HG02678 (cell line): ENCODE measurements around the gene DNAJB6.

Source experiments
- ATAC-seq: cut with Tn5 transposase; IDR thresholded peaks from one replicate; pipeline ENCODE4 v1.9.1; 2021; ENCODE audit warnings: mild to moderate bottlenecking, moderate library complexity; ENCODE audit not compliant: unreplicated experiment

The DNAJB6 gene

GRCh38 chr7:157462419-157462771 is 125.6 kb downstream of the DNAJB6 start:
- no peak for ATAC-seq

DNA sequence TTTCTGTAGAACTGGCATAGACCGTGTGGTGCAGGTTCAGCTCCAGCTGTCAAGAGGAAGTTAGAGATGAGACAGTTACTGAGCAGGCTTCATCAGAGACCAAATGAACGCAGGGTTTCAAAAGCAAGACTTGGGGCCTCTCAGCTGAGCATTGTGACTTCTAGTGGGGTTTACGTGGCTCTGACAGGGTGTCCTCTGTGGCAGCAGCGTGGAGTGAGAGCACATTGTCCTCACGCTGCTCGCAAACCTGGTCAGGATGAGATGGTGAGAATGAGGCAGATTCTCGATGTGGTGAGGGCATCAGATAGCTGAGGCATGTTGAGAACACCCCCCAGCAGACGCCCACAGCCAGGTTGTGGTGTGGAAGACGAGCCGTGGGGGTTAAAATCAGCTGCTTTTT is 126.0 kb downstream of the DNAJB6 start:
- ATAC-seq, result no peak

DNA sequence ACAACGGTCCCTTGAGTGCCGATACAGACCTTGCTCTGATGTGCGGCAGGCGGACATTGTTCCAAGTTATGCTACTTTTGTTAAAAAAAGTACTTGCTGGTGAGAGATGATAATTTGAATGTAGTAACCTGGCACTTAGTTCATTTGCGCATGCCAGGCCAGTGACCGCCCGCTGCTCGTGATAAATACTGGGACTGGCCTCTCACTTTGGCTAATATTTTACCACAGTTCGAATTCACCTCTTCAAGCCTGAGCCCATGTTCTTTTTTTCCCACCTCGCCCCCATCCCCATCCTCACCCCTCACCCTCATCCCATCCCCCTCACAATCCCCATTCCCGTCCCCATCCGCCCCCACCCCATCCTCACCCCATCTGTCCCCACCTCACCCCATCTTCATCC is 126.4 kb downstream of the DNAJB6 start:
- no peak for ATAC-seq

DNA sequence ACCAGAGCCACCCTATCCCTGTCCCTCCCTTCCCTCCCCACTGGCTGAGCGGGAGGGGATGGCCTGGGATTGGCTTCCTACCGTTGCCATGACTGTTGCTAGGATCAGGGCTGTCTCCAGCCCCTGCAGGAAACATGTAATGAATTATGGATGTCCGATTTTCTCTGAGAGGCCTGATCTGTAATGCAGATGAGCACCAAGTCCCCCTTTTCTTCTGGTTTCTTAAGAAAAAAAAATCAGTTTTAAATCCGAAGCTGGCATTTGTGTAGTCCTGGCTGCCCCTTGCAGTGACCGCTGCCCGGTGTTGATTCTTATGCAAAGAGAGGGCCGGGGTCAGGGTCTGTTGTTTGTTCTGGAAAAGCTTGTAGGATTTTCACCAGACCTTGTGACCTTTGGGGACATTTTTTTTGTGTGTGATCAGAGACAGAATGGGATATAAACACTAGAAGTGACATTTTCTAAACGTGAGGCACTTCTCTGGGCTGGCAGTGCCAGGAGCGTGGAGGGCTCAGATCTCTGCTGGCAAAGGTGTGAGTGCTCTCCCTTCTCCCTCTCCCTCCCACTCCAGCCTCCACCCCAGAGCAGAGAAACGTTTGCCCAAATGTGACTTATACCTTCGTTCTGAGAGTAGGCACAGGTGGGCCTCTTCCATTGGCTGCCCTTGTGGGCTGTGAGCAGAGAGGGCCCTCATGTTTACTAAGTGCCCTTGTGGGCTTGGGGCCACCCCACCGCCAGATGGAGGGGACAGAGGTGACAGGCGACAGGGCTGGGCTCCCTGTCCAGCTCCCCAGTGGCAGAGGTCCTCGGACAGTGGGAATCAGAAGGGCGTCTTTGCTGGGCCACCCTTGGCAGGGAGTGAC is 127.5 kb downstream of the DNAJB6 start:
- no peak for ATAC-seq

DNA sequence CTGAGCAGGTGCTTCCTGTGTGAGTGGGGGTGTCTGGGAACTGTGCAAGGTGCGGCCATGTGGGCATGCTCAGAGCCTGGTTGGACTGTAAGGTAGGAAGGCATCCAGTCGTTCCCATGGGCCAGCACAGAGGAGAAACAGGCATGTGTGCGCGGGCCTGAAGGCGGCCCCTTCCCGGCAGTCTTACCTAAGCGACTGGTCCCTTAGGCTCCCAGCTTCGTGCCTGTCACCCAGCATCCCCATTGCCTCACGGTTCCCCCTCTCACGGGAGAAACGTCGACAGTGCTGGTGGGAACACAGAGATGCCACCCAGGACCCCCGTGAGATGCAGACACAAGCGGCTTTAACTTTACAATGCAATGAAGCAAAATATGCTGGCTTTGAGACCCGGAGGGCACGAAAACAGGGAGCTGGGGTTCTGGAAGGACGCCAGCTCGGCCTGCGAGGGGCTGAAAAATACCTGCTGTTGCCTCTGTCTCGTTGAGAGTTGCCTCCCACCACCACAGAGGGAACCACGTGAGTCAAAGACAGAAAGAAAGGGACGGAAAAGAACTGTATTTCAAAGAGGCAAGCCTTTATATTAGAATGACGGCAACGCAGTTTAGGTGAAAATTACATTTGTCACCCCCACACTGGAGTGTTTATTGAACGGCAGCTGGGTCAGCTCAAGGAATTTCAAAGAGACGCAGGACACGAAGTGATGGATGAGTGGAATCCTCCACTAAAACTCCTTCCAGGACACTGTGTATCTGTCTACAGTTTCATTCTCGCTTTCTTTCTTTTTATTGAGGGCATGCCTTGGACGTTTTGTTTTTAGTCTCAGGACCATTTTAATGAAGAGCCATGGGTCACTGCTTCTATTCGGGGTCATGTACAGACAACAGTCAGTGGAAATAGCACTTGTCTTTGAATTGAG is 128.4 kb downstream of the DNAJB6 start:
- ATAC-seq, result no peak

DNA sequence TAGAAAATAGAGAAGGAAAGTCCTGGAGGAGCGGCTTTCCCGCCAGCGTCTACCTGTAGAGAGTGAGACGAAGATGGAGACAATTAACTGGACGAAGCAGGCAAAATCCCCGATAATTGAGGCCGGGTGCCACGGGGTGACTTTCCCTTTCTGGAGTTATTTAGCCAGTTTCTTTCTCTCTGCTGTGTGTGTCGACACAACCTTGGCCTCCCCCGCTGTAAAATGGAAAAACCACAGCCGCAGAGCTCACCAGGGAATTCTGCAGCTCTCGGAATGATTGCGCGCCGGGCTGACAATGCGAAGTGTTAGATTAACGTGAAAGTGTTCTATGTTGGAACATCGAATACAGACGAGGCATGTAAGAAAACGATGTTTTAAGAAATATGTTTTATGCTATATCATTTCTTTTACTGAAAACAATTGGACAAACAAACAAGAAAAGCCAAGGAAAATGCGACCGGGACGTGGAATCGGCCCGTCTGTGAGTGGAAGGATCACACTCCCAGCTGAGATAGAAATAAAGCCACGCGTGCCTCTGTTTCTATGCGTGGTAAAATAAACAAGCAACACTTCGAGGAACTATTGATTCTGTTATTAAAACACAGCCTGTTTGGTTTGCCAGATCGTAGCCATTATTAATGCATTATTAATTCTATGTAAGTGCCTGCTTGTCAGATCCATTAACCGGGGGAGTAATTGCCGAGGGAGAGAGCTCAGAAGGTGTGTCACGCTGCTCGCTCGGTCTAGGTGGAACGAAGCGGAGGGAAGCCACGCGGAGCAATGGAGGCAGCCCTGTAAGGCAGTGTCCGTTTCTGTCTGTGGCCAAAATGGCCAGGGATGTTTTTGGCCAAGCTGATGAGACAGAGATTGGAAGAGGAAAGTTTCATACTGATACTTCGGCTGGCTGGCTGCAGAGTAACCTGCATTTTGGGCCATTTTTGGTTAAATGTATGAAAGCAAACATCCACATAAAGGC is 129.4 kb downstream of the DNAJB6 start:
- ATAC-seq, result no peak

DNA sequence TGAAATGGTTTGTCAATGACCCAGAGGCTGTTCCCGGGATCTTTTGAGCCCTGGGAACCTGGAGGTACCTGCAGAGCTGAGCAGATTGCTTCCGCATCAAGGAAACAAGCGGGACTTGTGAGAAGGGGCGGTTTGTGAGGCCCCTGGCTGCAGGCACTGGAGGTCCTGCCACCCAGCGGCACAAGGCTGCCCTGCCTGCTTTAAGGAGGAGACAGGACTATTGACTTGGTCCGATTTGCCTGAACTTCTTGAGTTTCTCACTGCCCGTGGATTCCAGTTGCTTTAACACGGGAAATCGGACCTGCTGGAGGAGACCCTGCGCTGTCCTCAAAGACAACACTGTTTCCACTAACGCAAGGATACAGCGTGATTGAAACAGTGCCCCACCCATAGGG is 130.1 kb downstream of the DNAJB6 start:
- no peak for ATAC-seq
